Nephron progenitor cell (in vitro differentiated cells): ENCODE measurements around the gene ZSCAN18.

Experiments
- DNase-seq: peaks from one replicate; pipeline ENCODE4 v3.0.0; 2021
- H3K27ac Mint-ChIP-seq: 2 replicates; pipeline ENCODE4 v1.8.0; 2021; ENCODE audit warnings: mild to moderate bottlenecking, moderate library complexity, mixed read lengths
- H3K27me3 Mint-ChIP-seq: 2 replicates; pipeline ENCODE4 v1.8.0; 2021; ENCODE audit warnings: mild to moderate bottlenecking, low read depth, mixed read lengths; ENCODE audit not compliant: poor library complexity
- H3K36me3 Mint-ChIP-seq: 2 replicates; pipeline ENCODE4 v1.8.0; 2021; ENCODE audit warnings: low read depth, mixed read lengths
- H3K4me1 Mint-ChIP-seq: 2 replicates; pipeline ENCODE4 v1.8.0; 2021; ENCODE audit warnings: mixed read lengths
- H3K4me3 Mint-ChIP-seq: 2 replicates; pipeline ENCODE4 v1.8.0; 2021; ENCODE audit warnings: mild to moderate bottlenecking, moderate library complexity, mixed read lengths
- H3K9me3 Mint-ChIP-seq: 2 replicates; pipeline ENCODE4 v1.8.0; 2021; ENCODE audit warnings: mild to moderate bottlenecking, moderate library complexity, mixed read lengths
- TF ChIP-seq, protein P1 (sequence below): fragments of 200-600 bp; sonication (generic); IDR thresholded peaks from 2 replicates; pipeline ENCODE4 v1.5.0; 2021; ENCODE audit warnings: antibody characterized with exemption

Gene ZSCAN18

DNA sequence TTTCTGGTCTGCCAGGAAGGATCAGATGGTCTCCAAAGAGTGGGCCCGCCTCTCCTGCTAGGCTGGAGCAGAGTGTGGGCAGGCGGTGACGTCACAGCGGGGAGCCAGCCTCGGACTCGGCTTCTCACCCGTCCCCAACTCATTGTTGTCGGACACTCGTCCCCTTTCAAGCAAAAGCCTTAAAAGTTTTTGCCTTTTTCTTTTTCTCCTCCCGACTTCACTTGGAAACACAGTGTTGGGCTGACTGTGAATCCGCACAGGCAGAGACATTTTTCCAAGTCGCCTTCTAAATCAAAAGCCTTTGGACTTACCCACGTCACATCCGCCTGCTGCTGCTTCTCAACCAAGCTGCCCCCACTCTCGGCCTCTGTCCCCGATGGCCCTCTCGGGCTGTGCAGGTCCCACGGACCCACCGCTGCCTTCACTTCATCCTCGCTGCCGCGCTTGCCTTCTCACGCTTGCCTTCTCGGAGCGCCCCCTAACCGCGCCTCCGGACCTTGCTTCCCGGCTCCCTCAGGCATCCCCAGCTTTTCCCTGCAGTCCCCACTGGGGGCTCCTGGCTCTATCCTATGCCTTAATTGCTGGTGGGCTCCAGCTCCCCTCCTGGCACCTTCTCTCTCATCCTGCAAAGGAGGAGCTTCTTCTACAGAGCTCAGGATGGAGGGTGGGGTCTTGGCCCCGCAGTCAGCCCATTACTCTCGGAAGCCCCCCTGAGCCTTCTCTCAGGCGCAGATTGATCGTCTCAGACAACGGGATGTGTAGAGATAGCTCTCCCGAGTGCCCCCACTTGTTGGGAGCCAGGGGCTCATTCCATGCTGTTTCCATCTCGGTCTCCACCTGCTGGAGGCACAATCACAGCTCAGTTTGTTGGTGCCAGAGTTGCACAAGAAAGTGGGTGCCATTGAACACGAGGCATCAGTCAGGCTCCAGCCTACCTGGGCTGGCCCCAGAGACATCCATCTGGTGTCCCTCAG, 42.8 kb downstream of the ZSCAN18 start:
- TF ChIP-seq, protein P1, sequence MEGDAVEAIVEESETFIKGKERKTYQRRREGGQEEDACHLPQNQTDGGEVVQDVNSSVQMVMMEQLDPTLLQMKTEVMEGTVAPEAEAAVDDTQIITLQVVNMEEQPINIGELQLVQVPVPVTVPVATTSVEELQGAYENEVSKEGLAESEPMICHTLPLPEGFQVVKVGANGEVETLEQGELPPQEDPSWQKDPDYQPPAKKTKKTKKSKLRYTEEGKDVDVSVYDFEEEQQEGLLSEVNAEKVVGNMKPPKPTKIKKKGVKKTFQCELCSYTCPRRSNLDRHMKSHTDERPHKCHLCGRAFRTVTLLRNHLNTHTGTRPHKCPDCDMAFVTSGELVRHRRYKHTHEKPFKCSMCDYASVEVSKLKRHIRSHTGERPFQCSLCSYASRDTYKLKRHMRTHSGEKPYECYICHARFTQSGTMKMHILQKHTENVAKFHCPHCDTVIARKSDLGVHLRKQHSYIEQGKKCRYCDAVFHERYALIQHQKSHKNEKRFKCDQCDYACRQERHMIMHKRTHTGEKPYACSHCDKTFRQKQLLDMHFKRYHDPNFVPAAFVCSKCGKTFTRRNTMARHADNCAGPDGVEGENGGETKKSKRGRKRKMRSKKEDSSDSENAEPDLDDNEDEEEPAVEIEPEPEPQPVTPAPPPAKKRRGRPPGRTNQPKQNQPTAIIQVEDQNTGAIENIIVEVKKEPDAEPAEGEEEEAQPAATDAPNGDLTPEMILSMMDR, result no peak
- peaks cover 7% of the 10 kb centered on the region for H3K27me3 Mint-ChIP-seq
- H3K27ac Mint-ChIP-seq, result no peak overlapping the region
- peaks cover 85% of the 10 kb centered on the region for H3K9me3 Mint-ChIP-seq
- peaks cover 4% of the 10 kb centered on the region for H3K4me1 Mint-ChIP-seq
- H3K4me3 Mint-ChIP-seq, result no peak overlapping the region
- no peak for DNase-seq
- H3K36me3 Mint-ChIP-seq, result peaks cover 11% of the 10 kb centered on the region

DNA sequence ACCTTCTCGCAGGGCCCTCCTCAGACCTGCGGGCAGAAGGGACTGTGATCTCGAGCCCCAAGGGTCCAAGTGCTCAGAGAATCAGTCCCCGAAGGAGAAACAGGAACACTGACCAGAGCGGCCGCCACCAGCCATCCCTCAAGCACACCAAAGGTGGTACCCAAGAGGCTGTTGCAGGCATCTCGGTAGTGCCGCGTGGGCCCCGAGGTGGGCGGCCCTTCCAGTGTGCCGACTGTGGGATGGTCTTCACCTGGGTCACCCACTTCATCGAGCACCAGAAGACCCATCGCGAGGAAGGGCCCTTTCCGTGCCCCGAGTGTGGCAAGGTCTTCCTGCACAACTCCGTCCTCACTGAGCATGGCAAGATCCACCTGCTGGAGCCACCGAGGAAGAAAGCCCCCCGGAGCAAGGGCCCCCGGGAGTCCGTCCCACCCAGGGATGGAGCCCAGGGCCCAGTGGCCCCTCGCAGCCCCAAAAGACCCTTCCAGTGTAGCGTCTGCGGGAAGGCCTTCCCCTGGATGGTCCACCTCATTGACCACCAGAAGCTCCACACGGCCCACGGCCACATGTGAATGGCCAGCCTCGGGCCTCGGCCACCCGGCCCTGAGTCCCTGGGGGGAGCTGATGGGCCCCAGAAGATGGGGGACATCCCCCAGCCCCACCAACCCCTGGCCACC, 44.4 kb downstream of the ZSCAN18 start:
- Mint-ChIP-seq H3K27ac (no peak overlapping the region), H3K4me1 (peaks cover under 1% of the 10 kb centered on the region), H3K4me3 (no peak overlapping the region), H3K27me3 (peaks cover 6% of the 10 kb centered on the region), H3K9me3 (peaks cover 85% of the 10 kb centered on the region), H3K36me3 (peaks cover 4% of the 10 kb centered on the region)
- TF ChIP-seq, protein P1, result no peak
- DNase-seq, result no peak

DNA sequence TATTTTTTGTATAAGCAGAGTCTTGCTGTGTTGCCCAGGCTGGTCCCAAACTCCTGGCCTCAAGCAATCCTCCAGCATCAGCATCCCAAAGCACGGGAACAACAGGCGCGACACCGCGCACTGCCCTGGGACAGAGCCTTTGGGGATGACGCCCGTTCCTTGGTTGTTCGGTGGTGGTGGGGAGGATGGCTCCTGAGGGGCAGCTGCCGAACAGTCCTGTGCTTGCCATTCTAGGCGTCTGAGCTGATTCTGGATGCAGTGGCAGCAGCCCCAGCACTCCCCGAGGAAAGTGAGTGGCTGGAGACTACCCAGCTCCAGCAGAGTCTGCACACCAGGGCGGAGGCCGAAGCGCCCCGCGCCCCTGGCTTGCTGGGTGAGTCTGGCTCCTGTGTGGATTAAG, 45.8 kb downstream of the ZSCAN18 start:
- TF ChIP-seq, protein P1, result no peak
- peaks cover 81% of the 10 kb centered on the region for H3K9me3 Mint-ChIP-seq

DNA sequence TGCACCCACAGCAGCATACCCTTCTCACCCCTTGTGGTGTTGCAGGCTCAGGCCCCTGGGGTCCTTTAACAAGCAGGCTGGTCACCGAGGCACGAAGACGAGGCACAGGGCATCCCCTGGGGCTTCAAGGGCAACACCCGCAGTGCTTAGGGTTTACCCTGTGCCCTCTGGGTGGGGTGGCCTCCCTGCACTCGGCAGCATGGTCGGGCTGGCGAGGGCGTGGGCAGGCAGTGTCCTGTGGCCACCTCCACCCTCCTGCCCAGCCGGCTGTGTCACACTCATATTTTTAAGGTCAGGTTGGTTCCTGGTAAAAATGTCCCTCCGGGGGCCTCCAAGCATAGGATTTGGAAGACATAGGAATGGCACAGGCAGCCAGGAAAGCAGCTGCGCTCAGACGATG, 50.4 kb downstream of the ZSCAN18 start:
- Mint-ChIP-seq H3K9me3 (peaks cover 89% of the 10 kb centered on the region), H3K27me3 (peaks cover 10% of the 10 kb centered on the region), H3K4me3 (no peak overlapping the region), H3K27ac (no peak overlapping the region), H3K4me1 (no peaks in the 10 kb centered on the region), H3K36me3 (no peaks in the 10 kb centered on the region)
- TF ChIP-seq, protein P1, result no peak
- no peak for DNase-seq

More for the DNA sequence above, 45.8 kb downstream of the ZSCAN18 start:
- DNase-seq, result no peak
- no peak overlapping the region for H3K27ac Mint-ChIP-seq
- H3K27me3 Mint-ChIP-seq, result peaks cover 3% of the 10 kb centered on the region
- no peaks in the 10 kb centered on the region for H3K4me1 Mint-ChIP-seq
- H3K4me3 Mint-ChIP-seq, result no peak overlapping the region
- H3K36me3 Mint-ChIP-seq, result no peaks in the 10 kb centered on the region

- H3K4me3 Mint-ChIP-seq, result no peak overlapping the region
- H3K9me3 Mint-ChIP-seq, result peaks cover 89% of the 10 kb centered on the region
- TF ChIP-seq, protein P1, result no peak
- H3K27me3 Mint-ChIP-seq, result peaks cover 13% of the 10 kb centered on the region
- no peak overlapping the region for H3K27ac Mint-ChIP-seq
- no peak for DNase-seq
- peaks cover 2% of the 10 kb centered on the region for H3K36me3 Mint-ChIP-seq
- no peaks in the 10 kb centered on the region for H3K4me1 Mint-ChIP-seq
These were observed 51.2 kb downstream of the ZSCAN18 start for GRCh38 chr19:58046856-58047255.
